K562 (cell line): ENCODE data around the gene FCER2. TPM values are rescaled to one million over a fixed set of nuclear protein-coding genes. Genes with fewer than 3 reads are reported as not detected.

Source experiments
- CBFA2T2 ChIP-seq: fragments of 450-650 bp; conservative IDR thresholded peaks from 2 replicates; pipeline ENCODE4 v1.6.1; 2017; ENCODE audit warnings: mild to moderate bottlenecking
- FOXK2 ChIP-seq, 2 experiments: fragments of 450-650 bp; IDR thresholded peaks in 1 of 2; conservative IDR thresholded peaks in 1 of 2; 2 replicates each; pipeline ENCODE4 v1.6.1; 2016; ENCODE audit warnings: low read depth in 2 of 2, mild to moderate bottlenecking in 1 of 2
- HDAC8 ChIP-seq: fragments of 450-650 bp; IDR thresholded peaks from 2 replicates; pipeline ENCODE4 v1.6.1; 2016; ENCODE audit warnings: mild to moderate bottlenecking, missing genetic modification characterization, moderate library complexity, missing compliant biosample characterization
- MBD2 ChIP-seq: sonication (generic); IDR thresholded peaks from 2 replicates; pipeline ENCODE4 v1.6.1; 2016; ENCODE audit warnings: low read depth, borderline replicate concordance
- NFE2 ChIP-seq: IDR thresholded peaks from 2 replicates; pipeline ENCODE4 v1.6.1; 2014; ENCODE audit warnings: antibody characterized with exemption, low read depth
- NFRKB ChIP-seq: fragments of 450-650 bp; IDR thresholded peaks from 2 replicates; pipeline ENCODE4 v1.6.1; 2016; ENCODE audit warnings: low read depth
- RAD21 ChIP-seq, 2 experiments: fragments of 250-450 bp in 1 of 2; fragments of 450-650 bp in 1 of 2; sonication (Bioruptor Pico) in 1 of 2; formaldehyde crosslinking in 1 of 2; IDR thresholded peaks in 1 of 2; conservative IDR thresholded peaks in 1 of 2; 2 replicates each; pipeline versions ENCODE4 v1.4.0 to v1.8.0; 2020 to 2022; ENCODE audit warnings: mild to moderate bottlenecking in 2 of 2, moderate library complexity in 1 of 2
- SMARCC2 ChIP-seq: fragments of 450-650 bp; IDR thresholded peaks from 2 replicates; pipeline ENCODE4 v1.6.1; 2017; ENCODE audit warnings: antibody characterized with exemption, moderate library complexity, mild to moderate bottlenecking, low read depth
- ZNF318 ChIP-seq, 2 experiments: fragments of 450-650 bp; IDR thresholded peaks; 2 replicates each; pipeline ENCODE4 v1.6.1; 2016; ENCODE audit warnings: mild to moderate bottlenecking in 2 of 2, borderline replicate concordance in 1 of 2, low read depth in 1 of 2, moderate library complexity in 1 of 2
- ZNF407 ChIP-seq: fragments of 450-650 bp; IDR thresholded peaks from 2 replicates; pipeline ENCODE4 v1.6.1; 2016; ENCODE audit warnings: low read depth
- polyA plus RNA-seq, 8 experiments: library from polyadenylated mRNA; depleted of rRNA in 4 of 8; stranded (reverse) in 5 of 8; unstranded in 3 of 8; fragments of >200 nt; fragmentation: Nextera tagmentation in 2 of 8; fragmentation: Illumina TruSeq in 1 of 8; extraction: Ambion mirVana in 2 of 8; extraction: Trizol in 1 of 8; gene quantifications; 2 replicates each; pipeline versions ENCODE4 v1.2.1 to v1.2.3, GENCODE V29; 2011 to 2014; ENCODE audit warnings: inconsistent platforms in 1 of 8, missing spikeins in 1 of 8
- total RNA-seq, 7 experiments: library from RNA; depleted of rRNA in 6 of 7; stranded (reverse); fragments of >200 nt in 6 of 7; fragmentation: Illumina TruSeq in 2 of 7; extraction: Trizol in 2 of 7; gene quantifications; 2 replicates each; pipeline versions ENCODE4 v1.2.1 to v1.2.3, GENCODE V29; 2011 to 2021; ENCODE audit warnings: low replicate concordance in 1 of 7

Gene FCER2
- total and polyA plus RNA-seq, 9 of the 15 experiments (the other 6 are each of a cell fraction or from before 2014, with no cell fraction given), result 0.11 TPM; not detected in 8

GRCh38 chr19:7652061-7652641 is 49.8 kb downstream of the FCER2 start (continued):
- TF ChIP-seq ZNF407, result no peak
- TF ChIP-seq HDAC8, result no peak
- TF ChIP-seq SMARCC2, result no peak
- 0 out of 4 replicates have a peak, but pooled peaks of 1 of the 2 experiments have one; percentile 36 for TF ChIP-seq ZNF318 (IDR thresholded peaks at IDR 0.05; ENCODE audit: borderline replicate concordance in 1 of 2, low read depth in 1 of 2)
- TF ChIP-seq CBFA2T2, result 0 out of 2 replicates have a peak, but pooled peaks have one; percentile 15
- TF ChIP-seq RAD21 (CRISPR knock-in tag; conservative IDR thresholded peaks at IDR 0.05 in 1 of 2, IDR thresholded peaks at IDR 0.05 in 1 of 2), result peak; percentile 71 to 79
- no peak for TF ChIP-seq MBD2
- 0 out of 2 replicates have a peak, but pooled peaks have one; percentile 20 for TF ChIP-seq NFRKB
- TF ChIP-seq NFE2, result no peak
- 0 out of 4 replicates have a peak, but pooled peaks of 1 of the 2 experiments have one; percentile 26 for TF ChIP-seq FOXK2 (conservative IDR thresholded peaks at IDR 0.05 in 1 of 2, IDR thresholded peaks at IDR 0.05 in 1 of 2; ENCODE audit: low read depth in 2 of 2)
